WERI-Rb-1 (cell line): ENCODE results near the gene ANKRD2.

Experiments
- DNase-seq: peaks from one replicate; pipeline ENCODE4 v3.0.0-alpha.2; 2020
- H3K27ac ChIP-seq: fragments of 250-450 bp; sonication (Bioruptor Pico); 2 replicates; pipeline ENCODE4 v1.5.1; 2020; ENCODE audit warnings: mild to moderate bottlenecking, moderate library complexity
- H3K27me3 ChIP-seq: fragments of 250-450 bp; sonication (Bioruptor Pico); 2 replicates; pipeline ENCODE4 v1.5.1; 2021; ENCODE audit warnings: mild to moderate bottlenecking, low read depth, moderate library complexity; ENCODE audit not compliant: insufficient read depth, severe bottlenecking
- H3K36me3 ChIP-seq: fragments of 250-450 bp; sonication (Bioruptor Pico); 2 replicates; pipeline ENCODE4 v1.5.1; 2020; ENCODE audit warnings: mild to moderate bottlenecking, moderate library complexity
- H3K4me3 ChIP-seq: 2 replicates; pipeline ENCODE4 v1.5.1; 2011; ENCODE audit warnings: low read depth, mild to moderate bottlenecking, control low read depth, low read length
- H3K9me3 ChIP-seq: fragments of 250-450 bp; sonication (Bioruptor Pico); 2 replicates; pipeline ENCODE4 v1.5.1; 2021; ENCODE audit warnings: mild to moderate bottlenecking, moderate library complexity; ENCODE audit not compliant: severe bottlenecking
- CTCF ChIP-seq: IDR thresholded peaks from 2 replicates; pipeline ENCODE4 v1.5.1; 2011; ENCODE audit warnings: low read depth, mild to moderate bottlenecking, control low read depth, inconsistent platforms, low read length

ANKRD2 gene

DNA sequence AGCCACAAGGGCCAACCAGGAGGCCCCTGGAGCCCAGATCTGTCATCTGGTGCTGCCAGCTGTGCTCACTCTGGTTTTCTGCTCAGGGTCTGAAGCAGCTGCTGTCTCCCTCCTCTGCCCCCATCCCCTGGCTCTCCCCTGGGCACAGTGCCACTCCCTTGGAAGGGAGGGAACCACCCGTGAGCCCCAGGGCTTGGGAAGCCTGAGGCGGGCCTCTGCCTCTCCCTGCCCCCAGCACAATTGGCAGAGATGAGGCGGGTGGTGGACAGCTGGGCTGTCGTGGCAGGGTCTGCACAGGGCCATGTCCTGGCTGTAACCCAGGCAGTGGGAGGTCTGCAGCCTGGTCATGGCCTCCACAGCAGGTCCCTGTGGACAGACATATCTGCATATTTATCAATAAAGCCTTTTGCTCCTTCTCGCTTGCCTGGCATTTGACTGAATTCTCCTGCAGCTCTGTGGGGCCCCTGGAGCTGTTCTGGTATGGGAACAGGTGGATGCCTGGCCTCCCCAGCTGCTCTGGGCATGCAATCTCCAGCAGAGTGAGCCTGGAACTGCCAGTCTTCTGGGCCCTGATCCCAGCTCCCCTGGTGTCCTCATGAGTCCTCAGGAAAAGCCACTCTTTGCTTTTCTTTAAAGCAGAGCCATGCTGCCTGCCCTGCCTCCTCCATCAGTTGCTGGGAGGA is 1.6 kb upstream of the ANKRD2 start:
- H3K36me3 ChIP-seq = no peaks in the 10 kb centered on the region
- H3K9me3 ChIP-seq = no peaks in the 10 kb centered on the region
- H3K27ac ChIP-seq = no peak overlapping the region
- H3K4me3 ChIP-seq = no peak overlapping the region
- peak; percentile 46 for DNase-seq
- TF ChIP-seq CTCF = no peak
- H3K27me3 ChIP-seq = no peaks in the 10 kb centered on the region

DNA sequence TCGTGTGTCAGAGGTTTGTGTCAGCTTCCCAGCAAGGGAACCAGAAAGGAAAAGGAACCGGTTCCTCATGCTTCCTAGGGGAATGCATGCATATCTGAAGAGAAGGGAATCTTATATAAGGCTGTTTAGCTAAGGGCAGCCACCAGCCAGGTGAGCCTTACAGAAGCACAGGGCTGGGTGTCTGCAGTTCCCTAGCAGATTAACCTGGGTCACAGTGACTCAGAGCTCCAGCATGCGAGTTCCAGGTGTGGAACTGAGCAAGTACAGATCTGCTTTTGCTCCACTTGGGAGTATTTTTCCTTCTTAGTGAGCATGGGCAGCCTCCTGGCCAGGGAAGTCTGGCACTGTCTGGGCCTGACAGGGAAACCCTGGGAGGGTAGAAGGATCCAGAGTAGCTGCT is 957 bp upstream of the ANKRD2 start:
- peak overlapping the region; percentile 32; the same call in 1 of the 2 replicates for H3K27ac ChIP-seq
- no peaks in the 10 kb centered on the region for H3K36me3 ChIP-seq
- no peak overlapping the region for H3K4me3 ChIP-seq
- no peak for TF ChIP-seq CTCF
- no peaks in the 10 kb centered on the region for H3K27me3 ChIP-seq
- H3K9me3 ChIP-seq = no peaks in the 10 kb centered on the region
- DNase-seq = no peak

DNA sequence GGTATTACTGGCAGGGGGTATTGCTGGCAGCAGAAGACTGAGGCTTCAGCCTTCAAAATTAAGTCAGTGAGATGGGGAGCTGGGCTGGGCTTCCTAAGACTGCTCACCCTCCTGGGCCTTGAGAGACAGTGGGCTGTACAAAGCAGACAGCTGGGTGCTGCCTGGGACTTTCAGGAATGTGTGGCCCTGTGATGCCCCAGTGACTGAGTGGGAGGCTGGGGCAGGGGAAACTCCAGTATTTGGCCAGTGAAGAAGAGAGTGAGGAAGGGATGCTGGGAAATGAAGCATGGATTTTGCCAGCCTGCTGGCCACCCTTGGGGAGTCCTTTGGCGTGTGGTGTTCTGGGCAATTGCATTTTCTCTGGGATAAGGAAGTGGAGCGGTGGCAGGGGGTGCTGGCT is 442 bp downstream of the ANKRD2 start:
- H3K27ac ChIP-seq = no peak overlapping the region
- no peak for DNase-seq
- no peaks in the 10 kb centered on the region for H3K9me3 ChIP-seq
- H3K36me3 ChIP-seq = no peaks in the 10 kb centered on the region
- no peak overlapping the region for H3K4me3 ChIP-seq
- no peaks in the 10 kb centered on the region for H3K27me3 ChIP-seq
- no peak for TF ChIP-seq CTCF

DNA sequence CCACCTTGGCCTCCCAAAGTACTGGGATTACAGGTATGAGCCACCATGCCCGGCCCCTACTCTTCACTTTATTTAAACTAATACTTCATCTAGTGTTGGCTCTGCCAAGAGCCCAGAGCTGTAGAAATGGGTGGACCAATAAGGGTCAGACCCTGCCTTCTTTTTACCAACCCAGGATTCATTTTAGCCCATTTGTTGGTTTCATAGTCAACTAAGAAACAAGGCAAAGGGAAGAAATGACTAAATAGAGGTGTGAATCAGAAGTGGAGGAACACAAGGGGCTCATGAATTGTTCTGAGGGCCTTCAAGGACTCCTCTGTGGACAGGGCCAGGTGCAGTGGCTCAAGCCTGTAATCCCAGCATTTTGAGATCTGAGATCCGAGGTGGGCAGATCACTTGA is 1.1 kb downstream of the ANKRD2 start:
- Histone ChIP-seq H3K36me3 (no peaks in the 10 kb centered on the region), H3K27me3 (no peaks in the 10 kb centered on the region), H3K4me3 (no peak overlapping the region), H3K9me3 (no peaks in the 10 kb centered on the region), H3K27ac (no peak overlapping the region)
- DNase-seq = no peak
- no peak for TF ChIP-seq CTCF

GRCh38 chr10:97574374-97575126 is 2.0 kb downstream of the ANKRD2 start:
- no peak for TF ChIP-seq CTCF
- H3K36me3 ChIP-seq = no peaks in the 10 kb centered on the region
- no peaks in the 10 kb centered on the region for H3K27me3 ChIP-seq
- no peak for DNase-seq
- no peak overlapping the region for H3K27ac ChIP-seq
- no peak overlapping the region for H3K4me3 ChIP-seq
- no peaks in the 10 kb centered on the region for H3K9me3 ChIP-seq
